ENCODE results near the gene TRMT1. TPM values are rescaled to one million over a fixed set of nuclear protein-coding genes. Genes with fewer than 3 reads are reported as not detected.
A peak's percentile ranks its signal among the peaks of the same experiment; 100 is the strongest.

The TRMT1 gene
- total RNA-seq, 2 experiments from 2014 or later, result 43.2 to 50.2 TPM

- H3K9me3 Mint-ChIP-seq (ENCODE audit: low read depth), result no peaks in the 10 kb centered on the region
- H3K36me3 Mint-ChIP-seq, result peaks cover 20% of the 10 kb centered on the region
- DNase-seq, result no peak
- no peak overlapping the region for H3K27ac Mint-ChIP-seq
- no peaks in the 10 kb centered on the region for H3K27me3 Mint-ChIP-seq
- CTCF ChIA-PET, result no interaction called here
- no peak overlapping the region for H3K4me3 Mint-ChIP-seq
- peaks cover 2% of the 10 kb centered on the region for H3K4me1 Mint-ChIP-seq
- ATAC-seq, result peak; percentile 38
Measured at GRCh38 chr19:13139633-13140311, 23.2 kb upstream of the TRMT1 start.

GRCh38 chr19:13138916-13139198 is 22.3 kb upstream of the TRMT1 start:
- ATAC-seq (no peak), DNase-seq (no peak)
- Mint-ChIP-seq H3K27ac (no peak overlapping the region), H3K4me3 (no peak overlapping the region), H3K9me3 (ENCODE audit: low read depth) (no peaks in the 10 kb centered on the region), H3K36me3 (peaks cover 20% of the 10 kb centered on the region), H3K4me1 (peaks cover 2% of the 10 kb centered on the region), H3K27me3 (no peaks in the 10 kb centered on the region)
- CTCF ChIA-PET, result no interaction called here

DNA sequence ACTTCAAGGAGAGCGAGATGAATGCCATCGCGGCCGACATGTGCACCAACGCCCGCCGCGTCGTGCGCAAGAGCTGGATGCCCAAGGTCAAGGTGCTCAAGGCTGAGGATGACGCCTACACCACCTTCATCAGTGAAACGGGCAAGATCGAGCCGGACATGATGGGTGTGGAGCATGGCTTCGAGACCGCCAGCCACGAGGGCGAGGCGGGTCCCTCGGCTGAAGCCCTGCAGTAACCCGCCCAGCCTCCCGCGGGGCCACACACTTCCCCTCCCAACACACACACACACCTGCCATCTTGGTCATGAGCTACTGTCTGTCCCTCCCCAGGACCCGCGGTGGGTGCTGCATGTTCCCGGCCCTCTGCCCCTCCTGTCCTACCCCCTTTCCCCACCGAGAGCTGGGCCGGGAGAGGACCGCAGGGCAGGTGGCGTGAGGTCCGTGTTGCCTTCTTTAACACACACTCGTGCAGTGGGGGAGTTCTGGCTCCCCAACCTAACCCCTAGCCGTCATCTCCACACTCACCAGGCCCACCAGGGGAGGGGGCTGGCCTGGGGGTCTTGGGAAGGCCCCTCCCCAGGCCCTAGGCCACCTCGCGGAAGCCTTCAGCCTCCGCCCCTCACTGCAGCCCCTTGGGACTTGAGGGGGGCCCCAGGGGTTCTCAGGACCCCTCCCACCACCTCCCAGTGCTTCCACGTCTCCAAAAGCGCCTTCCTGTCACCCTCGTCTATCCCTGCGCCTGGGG is 21.8 kb upstream of the TRMT1 start:
- H3K9me3 Mint-ChIP-seq (ENCODE audit: low read depth), result no peaks in the 10 kb centered on the region
- H3K27me3 Mint-ChIP-seq, result no peaks in the 10 kb centered on the region
- no peak overlapping the region for H3K4me3 Mint-ChIP-seq

DNA sequence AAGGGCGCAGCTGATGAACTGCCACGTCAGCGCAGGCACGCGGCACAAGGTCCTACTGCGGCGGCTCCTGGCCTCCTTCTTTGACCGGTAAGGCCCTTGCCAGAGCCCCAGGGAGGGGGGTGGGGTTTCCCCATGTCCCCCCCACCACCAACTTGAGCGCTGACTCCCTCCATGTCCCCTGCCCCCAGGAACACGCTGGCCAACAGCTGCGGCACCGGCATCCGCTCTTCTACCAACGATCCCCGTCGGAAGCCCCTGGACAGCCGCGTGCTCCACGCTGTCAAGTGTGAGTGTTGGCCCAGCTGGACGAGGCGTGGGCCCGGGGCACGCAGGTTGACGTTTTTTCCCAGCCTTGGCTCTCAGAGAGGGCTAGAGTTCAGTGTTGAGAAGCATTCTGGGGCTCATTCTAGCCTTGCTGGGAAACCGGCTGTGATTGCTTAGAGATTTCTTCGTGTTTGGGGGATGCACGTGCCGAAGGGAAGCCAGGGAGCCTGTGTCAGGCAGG is 20.8 kb upstream of the TRMT1 start:
- Mint-ChIP-seq H3K4me3 (no peak overlapping the region), H3K4me1 (peaks cover 17% of the 10 kb centered on the region), H3K36me3 (peaks cover 20% of the 10 kb centered on the region), H3K27ac (no peak overlapping the region), H3K9me3 (ENCODE audit: low read depth) (no peaks in the 10 kb centered on the region), H3K27me3 (no peaks in the 10 kb centered on the region)
- DNase-seq (no peak), ATAC-seq (no peak)
- CTCF ChIA-PET, result interaction anchor here (1.4 kb wide), 1 partner anchor 172 kb away, joined by 3 read pairs; no protein-coding TSS in a partner anchor

More for the DNA sequence above, 21.8 kb upstream of the TRMT1 start:
- CTCF ChIA-PET, result no interaction called here
- DNase-seq (no peak), ATAC-seq (no peak)
- Mint-ChIP-seq H3K27ac (no peak overlapping the region), H3K36me3 (peaks cover 20% of the 10 kb centered on the region), H3K4me1 (peaks cover 7% of the 10 kb centered on the region)

- Mint-ChIP-seq H3K27ac (no peak overlapping the region), H3K27me3 (no peaks in the 10 kb centered on the region), H3K9me3 (ENCODE audit: low read depth) (no peaks in the 10 kb centered on the region), H3K36me3 (peaks cover 18% of the 10 kb centered on the region), H3K4me1 (peaks cover 29% of the 10 kb centered on the region), H3K4me3 (no peak overlapping the region)
- no peak for DNase-seq
- CTCF ChIA-PET, result interaction anchor here (1.4 kb wide), 1 partner anchor 170 kb away, joined by 3 read pairs; no protein-coding TSS in a partner anchor
- ATAC-seq, result no peak
Measured at GRCh38 chr19:13135068-13136062, 18.8 kb upstream of the TRMT1 start.

- DNase-seq (no peak), ATAC-seq (no peak)
- Mint-ChIP-seq H3K4me3 (no peak overlapping the region), H3K9me3 (ENCODE audit: low read depth) (no peaks in the 10 kb centered on the region), H3K36me3 (peaks cover 18% of the 10 kb centered on the region), H3K27me3 (no peaks in the 10 kb centered on the region), H3K4me1 (peaks cover 29% of the 10 kb centered on the region), H3K27ac (no peak overlapping the region)
- CTCF ChIA-PET, result interaction anchor here (0.6 kb wide), 1 partner anchor 60 kb away, joined by 3 read pairs; no protein-coding TSS in a partner anchor
Measured at GRCh38 chr19:13134626-13135025, 18.1 kb upstream of the TRMT1 start.

GRCh38 chr19:13133241-13133870 is 16.8 kb upstream of the TRMT1 start:
- peak overlapping the region; percentile 77 for H3K27ac Mint-ChIP-seq
- no peaks in the 10 kb centered on the region for H3K27me3 Mint-ChIP-seq
- CTCF ChIA-PET, result interaction anchor here (1.0 to 2.6 kb wide), 8 partner anchors 11 to 169 kb away, joined by 3 to 13 read pairs (median 4); partner anchors contain the start of gene NACC1
- H3K4me1 Mint-ChIP-seq, result peaks cover 29% of the 10 kb centered on the region
- no peak for DNase-seq
- H3K4me3 Mint-ChIP-seq, result no peak overlapping the region
- H3K36me3 Mint-ChIP-seq, result peaks cover 17% of the 10 kb centered on the region
- ATAC-seq, result no peak
- H3K9me3 Mint-ChIP-seq (ENCODE audit: low read depth), result no peaks in the 10 kb centered on the region

DNA sequence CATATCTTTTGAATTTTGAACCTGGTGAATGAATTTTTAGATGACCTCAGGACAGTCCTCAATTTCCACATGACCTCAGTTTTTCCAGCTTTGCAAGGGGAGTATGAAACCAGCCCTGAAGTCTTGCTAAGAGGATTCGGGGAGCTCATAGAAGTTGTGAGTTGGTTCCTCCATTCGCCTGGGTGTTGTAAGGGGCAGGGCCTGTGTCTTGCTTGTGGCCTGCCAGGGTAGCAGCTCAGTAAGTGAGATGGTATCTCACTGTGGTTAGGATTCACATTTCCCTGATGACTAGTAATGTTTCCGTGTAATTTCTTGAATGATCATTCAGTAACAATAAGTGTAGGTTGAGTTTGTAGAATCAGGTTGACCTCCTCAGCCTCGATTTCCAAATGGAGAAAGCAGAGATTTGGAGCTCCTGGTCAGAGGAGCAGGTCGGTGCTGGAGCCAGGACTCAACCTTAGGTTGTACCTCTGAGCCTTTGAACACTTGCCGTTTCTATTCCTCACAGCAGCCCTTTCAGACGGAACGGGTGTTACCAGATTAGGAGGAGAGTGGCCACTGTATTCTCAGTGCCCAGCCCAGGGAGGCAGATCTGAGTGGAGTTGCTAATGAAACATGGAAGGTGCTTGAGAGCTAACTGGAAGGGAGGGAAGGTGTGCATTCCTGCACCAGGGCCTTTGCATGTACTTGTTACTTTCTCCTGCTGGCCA is 16.1 kb upstream of the TRMT1 start:
- peaks cover 29% of the 10 kb centered on the region for H3K4me1 Mint-ChIP-seq
- peak; percentile 84 for DNase-seq
- H3K4me3 Mint-ChIP-seq, result peak overlapping the region; percentile 18
- H3K27me3 Mint-ChIP-seq, result no peaks in the 10 kb centered on the region
- H3K9me3 Mint-ChIP-seq (ENCODE audit: low read depth), result no peaks in the 10 kb centered on the region
- ATAC-seq, result peak; percentile 95
- CTCF ChIA-PET, result interaction anchor here (1.0 to 2.6 kb wide), 11 partner anchors 12 to 167 kb away, joined by 3 to 13 read pairs (median 5); partner anchors contain the start of genes IER2, NACC1 and STX10
- H3K36me3 Mint-ChIP-seq, result peaks cover 11% of the 10 kb centered on the region
- H3K27ac Mint-ChIP-seq, result peak overlapping the region; percentile 77

DNA sequence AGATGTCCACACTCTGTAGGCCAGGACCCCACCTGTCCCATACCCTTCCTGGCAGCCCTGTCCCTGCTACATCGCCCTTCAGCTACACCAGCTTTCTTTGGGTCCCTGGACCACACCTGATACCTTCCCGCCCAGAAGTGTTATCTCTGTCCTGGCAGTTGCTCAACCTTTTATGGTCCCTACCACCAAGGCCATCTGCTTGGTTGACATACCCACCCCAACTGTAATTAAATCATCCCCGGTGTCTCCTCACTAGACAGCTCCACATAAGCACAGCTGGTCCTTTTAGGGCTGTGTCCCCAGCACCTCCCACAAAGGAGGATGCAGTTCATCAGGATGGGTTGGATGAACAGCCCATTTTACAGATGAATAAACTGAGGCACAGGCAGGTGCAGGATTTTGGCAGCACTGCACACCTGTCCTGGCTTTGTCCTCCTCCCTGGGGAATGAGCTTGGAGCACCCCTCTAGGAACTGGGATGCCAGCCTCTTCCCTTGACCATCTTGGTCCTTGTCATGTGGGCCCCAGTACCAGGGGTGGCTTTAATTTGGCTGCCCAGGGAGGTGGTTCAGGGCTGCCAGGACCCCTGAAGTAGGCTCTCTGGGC is 14.4 kb upstream of the TRMT1 start:
- peaks cover 29% of the 10 kb centered on the region for H3K4me1 Mint-ChIP-seq
- no peaks in the 10 kb centered on the region for H3K27me3 Mint-ChIP-seq
- H3K27ac Mint-ChIP-seq, result peak overlapping the region; percentile 75
- ATAC-seq (no peak), DNase-seq (no peak)
- CTCF ChIA-PET, result interaction anchor here (1.2 to 2.6 kb wide), 4 partner anchors 12 to 165 kb away, joined by 4 to 13 read pairs (median 6); partner anchors contain the start of genes IER2, NACC1 and STX10
- peaks cover 4% of the 10 kb centered on the region for H3K36me3 Mint-ChIP-seq
- no peak overlapping the region for H3K4me3 Mint-ChIP-seq
- no peaks in the 10 kb centered on the region for H3K9me3 Mint-ChIP-seq (ENCODE audit: low read depth)

GRCh38 chr19:13129384-13129783 is 12.8 kb upstream of the TRMT1 start:
- Mint-ChIP-seq H3K4me1 (peaks cover 29% of the 10 kb centered on the region), H3K27me3 (no peaks in the 10 kb centered on the region)
- CTCF ChIA-PET, result interaction anchor here (2.1 kb wide), 1 partner anchor 11 kb away, joined by 5 read pairs; the partner anchor contains the start of gene NACC1

DNA sequence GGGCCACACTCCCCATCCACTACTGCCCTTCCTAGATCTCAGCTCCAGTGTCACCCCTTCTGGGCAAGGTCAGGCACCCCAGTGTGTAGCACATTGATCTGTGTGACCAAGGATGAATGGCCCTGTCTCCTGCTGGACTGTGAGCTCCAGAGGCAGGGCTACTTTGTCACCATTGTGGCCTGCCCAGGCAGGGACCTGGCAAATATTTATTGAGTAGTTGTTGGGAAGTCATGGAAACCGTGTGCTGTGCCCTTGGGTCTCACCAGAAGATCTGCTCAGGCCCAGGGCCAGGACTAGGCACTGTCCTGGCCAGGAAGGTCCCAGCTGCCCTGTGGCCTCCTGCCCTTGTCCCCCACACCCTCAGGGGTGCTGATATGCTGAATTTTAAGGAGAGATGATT is 12.0 kb upstream of the TRMT1 start:
- Mint-ChIP-seq H3K4me3 (no peak overlapping the region), H3K36me3 (peaks cover 2% of the 10 kb centered on the region), H3K9me3 (ENCODE audit: low read depth) (no peaks in the 10 kb centered on the region), H3K4me1 (peaks cover 26% of the 10 kb centered on the region), H3K27me3 (no peaks in the 10 kb centered on the region), H3K27ac (peak overlapping the region; percentile 61)
- ATAC-seq (no peak), DNase-seq (no peak)
- CTCF ChIA-PET, result interaction anchor here (1.2 to 2.1 kb wide), 2 partner anchors 10 to 66 kb away, joined by 3 to 5 read pairs; partner anchors contain the start of gene NACC1

More at GRCh38 chr19:13129384-13129783, 12.8 kb upstream of the TRMT1 start:
- H3K4me3 Mint-ChIP-seq, result no peak overlapping the region
- H3K9me3 Mint-ChIP-seq (ENCODE audit: low read depth), result no peaks in the 10 kb centered on the region
- DNase-seq (no peak), ATAC-seq (no peak)
- H3K36me3 Mint-ChIP-seq, result peaks cover 2% of the 10 kb centered on the region
- H3K27ac Mint-ChIP-seq, result no peak overlapping the region

All from activated CD8-positive, alpha-beta memory T cell treated with anti-CD3 and anti-CD28 coated beads, Interleukin-2, amount 10 ng/mL, durations not matched to agents 7 days and 5 days (primary cell).